OCI-LY1 (cell line): ENCODE results near the gene PLEKHA4.

Source experiments
- H2AFZ ChIP-seq: fragments of 200-600 bp; sonication (generic), shearing (Covaris generic); 2 replicates; pipeline ENCODE4 v1.6.0; 2014; ENCODE audit warnings: antibody characterized with exemption, mild to moderate bottlenecking, low read length
- H3F3A ChIP-seq: fragments of 200-600 bp; sonication (generic), shearing (Covaris generic); 2 replicates; pipeline ENCODE4 v1.6.0; 2014; ENCODE audit warnings: mild to moderate bottlenecking, antibody characterized with exemption, low read length, moderate library complexity; ENCODE audit not compliant: insufficient read depth
- H3K27ac ChIP-seq: fragments of 200-600 bp; sonication (generic); 2 replicates; pipeline ENCODE4 v1.5.1; 2014; ENCODE audit warnings: low read length, mixed run types, mild to moderate bottlenecking, low read depth; ENCODE audit not compliant: poor library complexity, severe bottlenecking
- H3K27me3 ChIP-seq: fragments of 200-600 bp; sonication (generic); 2 replicates; pipeline ENCODE4 v1.6.0; 2014; ENCODE audit warnings: antibody characterized with exemption, mild to moderate bottlenecking, low read length, moderate library complexity; ENCODE audit not compliant: insufficient read depth
- H3K36me3 ChIP-seq: fragments of 200-600 bp; sonication (generic); 2 replicates; pipeline ENCODE4 v1.6.1; 2014; ENCODE audit warnings: mild to moderate bottlenecking, antibody characterized with exemption, low read length, moderate library complexity, mixed read lengths; ENCODE audit not compliant: insufficient read depth
- H3K4me1 ChIP-seq: fragments of 200-600 bp; sonication (generic); 2 replicates; pipeline ENCODE4 v1.5.1; 2014; ENCODE audit warnings: mild to moderate bottlenecking, low read length, moderate library complexity; ENCODE audit not compliant: insufficient read depth, severe bottlenecking
- H3K4me2 ChIP-seq: fragments of 200-600 bp; sonication (generic), shearing (Covaris generic); 2 replicates; pipeline ENCODE4 v1.6.1; 2014; ENCODE audit warnings: low read length
- H3K4me3 ChIP-seq: fragments of 200-600 bp; sonication (generic); 2 replicates; pipeline ENCODE4 v1.5.1; 2014; ENCODE audit warnings: low read length, low read depth, mild to moderate bottlenecking, mixed read lengths; ENCODE audit not compliant: poor library complexity, severe bottlenecking
- H3K79me2 ChIP-seq: fragments of 200-600 bp; shearing (Covaris generic); 2 replicates; pipeline ENCODE4 v1.6.1; 2016; ENCODE audit warnings: mixed run types, low read length, mixed read lengths; ENCODE audit not compliant: insufficient read depth
- H3K9ac ChIP-seq: fragments of 200-600 bp; sonication (generic), shearing (Covaris generic); 2 replicates; pipeline ENCODE4 v1.6.1; 2014; ENCODE audit warnings: mild to moderate bottlenecking, low read length, mixed read lengths
- H3K9me2 ChIP-seq: fragments of 200-600 bp; sonication (generic), shearing (Covaris generic); 2 replicates; pipeline ENCODE4 v1.6.1; 2014; ENCODE audit warnings: low read depth, mild to moderate bottlenecking, low read length, mixed read lengths
- H3K9me3 ChIP-seq: fragments of 200-600 bp; shearing (Covaris generic); 2 replicates; pipeline ENCODE4 v1.6.1; 2014; ENCODE audit warnings: low read length, mixed read lengths
- H4K20me1 ChIP-seq: fragments of 200-600 bp; sonication (generic), shearing (Covaris generic); 2 replicates; pipeline ENCODE4 v1.6.0; 2016; ENCODE audit warnings: mild to moderate bottlenecking, low read length; ENCODE audit not compliant: insufficient read depth
- CTCF ChIP-seq: fragments of 200-600 bp; sonication (generic), shearing (Covaris generic); IDR thresholded peaks from 2 replicates; pipeline ENCODE4 v1.5.1; 2017; ENCODE audit warnings: mild to moderate bottlenecking, antibody characterized with exemption, low read length, moderate library complexity, mixed read lengths
- EZH2 ChIP-seq: fragments of 200-600 bp; sonication (generic), shearing (Covaris generic); IDR thresholded peaks from 2 replicates; pipeline ENCODE4 v1.8.0; 2017; ENCODE audit warnings: borderline replicate concordance, mixed run types, mild to moderate bottlenecking, antibody characterized with exemption, low read length, moderate library complexity, mixed read lengths

Gene PLEKHA4

GRCh38 chr19:48804496-48804895 is 63.9 kb downstream of the PLEKHA4 start:
- Histone ChIP-seq H2AFZ (no peak overlapping the region), H3K4me1 (peaks cover 3% of the 10 kb centered on the region), H3K36me3 (peaks cover 8% of the 10 kb centered on the region; the same call in 1 of the 2 replicates), H3K9ac (no peak overlapping the region), H3K27me3 (no peaks in the 10 kb centered on the region), H3K4me2 (no peak overlapping the region), H3K27ac (no peak overlapping the region), H3K4me3 (no peak overlapping the region), H3K79me2 (no peaks in the 10 kb centered on the region), H4K20me1 (no peaks in the 10 kb centered on the region), H3K9me3 (no peaks in the 10 kb centered on the region), H3K9me2 (no peaks in the 10 kb centered on the region), H3F3A (no peaks in the 10 kb centered on the region)
- TF ChIP-seq EZH2, result no peak
- TF ChIP-seq CTCF, result no peak

GRCh38 chr19:48802623-48803022 is 65.8 kb downstream of the PLEKHA4 start:
- no peak for TF ChIP-seq EZH2
- no peak for TF ChIP-seq CTCF
- Histone ChIP-seq H3K4me2 (no peak overlapping the region), H3K9me2 (no peaks in the 10 kb centered on the region)

GRCh38 chr19:48799358-48800300 is 68.8 kb downstream of the PLEKHA4 start:
- no peaks in the 10 kb centered on the region for H3K9me3 ChIP-seq
- H3K4me2 ChIP-seq, result no peak overlapping the region
- no peak overlapping the region for H2AFZ ChIP-seq
- TF ChIP-seq EZH2 (no peak), CTCF (no peak)
- peaks cover 3% of the 10 kb centered on the region for H3K4me1 ChIP-seq
- H3K27ac ChIP-seq, result no peak overlapping the region
- H3K4me3 ChIP-seq, result no peak overlapping the region
- no peaks in the 10 kb centered on the region for H4K20me1 ChIP-seq
- no peaks in the 10 kb centered on the region; the same call in 1 of the 2 replicates for H3F3A ChIP-seq
- no peaks in the 10 kb centered on the region for H3K27me3 ChIP-seq
- no peaks in the 10 kb centered on the region for H3K79me2 ChIP-seq
- H3K9me2 ChIP-seq, result no peaks in the 10 kb centered on the region
- H3K9ac ChIP-seq, result no peak overlapping the region
- peaks cover 2% of the 10 kb centered on the region; the same call in 1 of the 2 replicates for H3K36me3 ChIP-seq

More at GRCh38 chr19:48802623-48803022, 65.8 kb downstream of the PLEKHA4 start:
- Histone ChIP-seq H3K27me3 (no peaks in the 10 kb centered on the region), H3K79me2 (no peaks in the 10 kb centered on the region), H3K36me3 (peaks cover 8% of the 10 kb centered on the region; the same call in 1 of the 2 replicates), H3K27ac (no peak overlapping the region), H3K9me3 (no peaks in the 10 kb centered on the region), H3K4me1 (no peaks in the 10 kb centered on the region), H3K4me3 (no peak overlapping the region), H3K9ac (no peak overlapping the region), H2AFZ (no peak overlapping the region), H3F3A (no peaks in the 10 kb centered on the region; the same call in 1 of the 2 replicates), H4K20me1 (no peaks in the 10 kb centered on the region)
